ENCODE data around the gene KDM4C.

- TF ChIP-seq CTCF (IDR thresholded peaks at IDR 0.05) (no peak), POLR2AphosphoS5 (IDR thresholded peaks at IDR 0.05) (no peak), POLR2A (IDR thresholded peaks at IDR 0.05) (no peak)
These were observed 248.6 kb downstream of the KDM4C start for GRCh38 chr9:7006417-7006816.
